Measurements from ENCODE around the gene NHSL2.

NHSL2 gene

GRCh38 chrX:71992711-71993110, 82.1 kb downstream of the NHSL2 start:
- no peak for DNase-seq (ENCODE audit: low read depth)
- TF ChIP-seq CTCF (IDR thresholded peaks at IDR 0.05; ENCODE audit: control insufficient read depth, insufficient read depth, low read depth, low read length, missing control alignments), result no peak
- no peak overlapping the region for H3K4me3 ChIP-seq (ENCODE audit: control insufficient read depth, low read depth, low read length)

GRCh38 chrX:71993371-71993770, 82.7 kb downstream of the NHSL2 start:
- TF ChIP-seq CTCF (IDR thresholded peaks at IDR 0.05; ENCODE audit: control insufficient read depth, insufficient read depth, low read depth, low read length, missing control alignments), result no peak
- DNase-seq (ENCODE audit: low read depth), result no peak
- H3K4me3 ChIP-seq (ENCODE audit: control insufficient read depth, low read depth, low read length), result no peak overlapping the region

GRCh38 chrX:71994601-71995000, 84.0 kb downstream of the NHSL2 start:
- no peak overlapping the region for H3K4me3 ChIP-seq (ENCODE audit: control insufficient read depth, low read depth, low read length)
- DNase-seq (ENCODE audit: low read depth), result no peak
- TF ChIP-seq CTCF (IDR thresholded peaks at IDR 0.05; ENCODE audit: control insufficient read depth, insufficient read depth, low read depth, low read length, missing control alignments), result no peak

GRCh38 chrX:71995122-71995521, 84.5 kb downstream of the NHSL2 start:
- DNase-seq (ENCODE audit: low read depth), result no peak
- TF ChIP-seq CTCF (IDR thresholded peaks at IDR 0.05; ENCODE audit: control insufficient read depth, insufficient read depth, low read depth, low read length, missing control alignments), result no peak
- H3K4me3 ChIP-seq (ENCODE audit: control insufficient read depth, low read depth, low read length), result no peak overlapping the region

GRCh38 chrX:71996136-71996535, 85.5 kb downstream of the NHSL2 start:
- no peak for DNase-seq (ENCODE audit: low read depth)
- no peak for TF ChIP-seq CTCF (IDR thresholded peaks at IDR 0.05; ENCODE audit: control insufficient read depth, insufficient read depth, low read depth, low read length, missing control alignments)
- no peak overlapping the region for H3K4me3 ChIP-seq (ENCODE audit: control insufficient read depth, low read depth, low read length)

- H3K4me3 ChIP-seq (ENCODE audit: control insufficient read depth, low read depth, low read length), result no peak overlapping the region
- no peak for TF ChIP-seq CTCF (IDR thresholded peaks at IDR 0.05; ENCODE audit: control insufficient read depth, insufficient read depth, low read depth, low read length, missing control alignments)
- peak; percentile 17 for DNase-seq (ENCODE audit: low read depth)
Observed at GRCh38 chrX:71996826-71997225, 86.2 kb downstream of the NHSL2 start.

- H3K4me3 ChIP-seq (ENCODE audit: control insufficient read depth, low read depth, low read length), result no peak overlapping the region
- DNase-seq (ENCODE audit: low read depth), result no peak
- no peak for TF ChIP-seq CTCF (IDR thresholded peaks at IDR 0.05; ENCODE audit: control insufficient read depth, insufficient read depth, low read depth, low read length, missing control alignments)
Observed at GRCh38 chrX:71997320-71997719, 86.7 kb downstream of the NHSL2 start.

Data from AG09309 (cell line).